IPS DF 6.9 (cell line): ENCODE results near the gene TUBGCP2.

Experiments used
- DNase-seq: peaks from one replicate; pipeline ENCODE4 v3.0.0-alpha.2; 2013; ENCODE audit warnings: low read depth, low spot score
- H3K27ac ChIP-seq: one replicate; pipeline ENCODE4 v1.5.1; 2013; ENCODE audit warnings: low read length, control low read depth
- H3K27me3 ChIP-seq: 2 replicates; pipeline ENCODE4 v1.6.1; 2013; ENCODE audit warnings: mild to moderate bottlenecking, low read length; ENCODE audit not compliant: control insufficient read depth, insufficient read depth
- H3K36me3 ChIP-seq: 2 replicates; pipeline ENCODE4 v1.6.1; 2013; ENCODE audit warnings: low read length; ENCODE audit not compliant: control insufficient read depth, insufficient read depth
- H3K4me1 ChIP-seq: 2 replicates; pipeline ENCODE4 v1.6.1; 2013; ENCODE audit warnings: low read length; ENCODE audit not compliant: control insufficient read depth, insufficient read depth
- H3K4me3 ChIP-seq: 2 replicates; pipeline ENCODE4 v1.5.1; 2013; ENCODE audit warnings: mild to moderate bottlenecking, low read length
- H3K9me3 ChIP-seq: 2 replicates; pipeline ENCODE4 v1.6.1; 2013; ENCODE audit warnings: low read length, inconsistent platforms; ENCODE audit not compliant: control insufficient read depth, insufficient read depth
- WGBS: extraction: QIAGEN DNeasy Blood & Tissue Kit; methylation state at CpG from one replicate; pipeline ENCODE4 v1.1.7; 2013; ENCODE audit warnings: mixed read lengths, missing lambda C conversion rate; ENCODE audit not compliant: insufficient read length, insufficient coverage; 5-methylcytosine and 5-hydroxymethylcytosine counted together

TUBGCP2 gene

GRCh38 chr10:133246236-133246626 lies 62.4 kb downstream of the TUBGCP2 start:
- Histone ChIP-seq H3K36me3 (no peaks in the 10 kb centered on the region), H3K27ac (no peak overlapping the region), H3K9me3 (no peaks in the 10 kb centered on the region), H3K4me3 (no peak overlapping the region), H3K27me3 (no peaks in the 10 kb centered on the region), H3K4me1 (peaks cover 7% of the 10 kb centered on the region)
- no CpG with 5 or more reads among the region's 12 CpGs for WGBS
- DNase-seq, result no peak

GRCh38 chr10:133245439-133246235 lies 63.0 kb downstream of the TUBGCP2 start:
- H3K36me3 ChIP-seq, result no peaks in the 10 kb centered on the region
- H3K4me1 ChIP-seq, result peaks cover 7% of the 10 kb centered on the region
- H3K27me3 ChIP-seq, result no peaks in the 10 kb centered on the region
- DNase-seq, result no peak
- WGBS, result no CpG with 5 or more reads among the region's 33 CpGs
- no peak overlapping the region for H3K27ac ChIP-seq
- H3K9me3 ChIP-seq, result no peaks in the 10 kb centered on the region
- H3K4me3 ChIP-seq, result no peak overlapping the region

- Histone ChIP-seq H3K4me3 (no peak overlapping the region), H3K9me3 (no peaks in the 10 kb centered on the region), H3K27me3 (peaks cover 2% of the 10 kb centered on the region; the same call in 1 of the 2 replicates), H3K36me3 (no peaks in the 10 kb centered on the region), H3K4me1 (peaks cover 8% of the 10 kb centered on the region), H3K27ac (no peak overlapping the region)
- no CpG with 5 or more reads among the region's 14 CpGs for WGBS
- DNase-seq, result no peak
Observed at GRCh38 chr10:133243593-133243992, 65.1 kb downstream of the TUBGCP2 start.

- Histone ChIP-seq H3K4me1 (peaks cover 8% of the 10 kb centered on the region), H3K36me3 (no peaks in the 10 kb centered on the region), H3K27me3 (peaks cover 2% of the 10 kb centered on the region; the same call in 1 of the 2 replicates), H3K27ac (no peak overlapping the region), H3K4me3 (no peak overlapping the region), H3K9me3 (no peaks in the 10 kb centered on the region)
- no peak for DNase-seq
- 100% methylated on average over 1 of the region's 27 CpGs for WGBS
Observed at GRCh38 chr10:133242611-133243356, 65.9 kb downstream of the TUBGCP2 start.

- Histone ChIP-seq H3K4me3 (no peak overlapping the region), H3K27me3 (peaks cover 7% of the 10 kb centered on the region), H3K9me3 (no peaks in the 10 kb centered on the region), H3K36me3 (no peaks in the 10 kb centered on the region), H3K4me1 (peaks cover 5% of the 10 kb centered on the region), H3K27ac (no peak overlapping the region)
- no CpG with 5 or more reads among the region's 25 CpGs for WGBS
- DNase-seq, result no peak
Observed at GRCh38 chr10:133241501-133242205, 67.0 kb downstream of the TUBGCP2 start.

- Histone ChIP-seq H3K9me3 (no peaks in the 10 kb centered on the region), H3K27me3 (peaks cover 15% of the 10 kb centered on the region), H3K4me3 (no peak overlapping the region), H3K36me3 (no peaks in the 10 kb centered on the region), H3K27ac (no peak overlapping the region), H3K4me1 (peaks cover 8% of the 10 kb centered on the region)
- DNase-seq, result no peak
- no CpG with 5 or more reads among the region's 15 CpGs for WGBS
Observed at GRCh38 chr10:133239990-133240389, 68.7 kb downstream of the TUBGCP2 start.

GRCh38 chr10:133238466-133238804 lies 70.2 kb downstream of the TUBGCP2 start:
- peaks cover 15% of the 10 kb centered on the region for H3K27me3 ChIP-seq
- no peaks in the 10 kb centered on the region for H3K9me3 ChIP-seq
- peak overlapping the region; percentile 32; the same call in 1 of the 2 replicates for H3K4me3 ChIP-seq
- DNase-seq, result no peak
- peaks cover 8% of the 10 kb centered on the region for H3K4me1 ChIP-seq
- no CpG with 5 or more reads among the region's 15 CpGs for WGBS
- H3K27ac ChIP-seq, result no peak overlapping the region
- H3K36me3 ChIP-seq, result no peaks in the 10 kb centered on the region

GRCh38 chr10:133237588-133238465 lies 70.8 kb downstream of the TUBGCP2 start, which contains the start of gene VENTX:
TSS of gene VENTX (plus strand) at chr10:133237855. CDS start at chr10:133237915, 60 bp downstream.
- no peak for DNase-seq
- H3K36me3 ChIP-seq, result no peaks in the 10 kb centered on the region
- H3K4me1 ChIP-seq, result peaks cover 8% of the 10 kb centered on the region
- WGBS, result no CpG with 5 or more reads among the region's 60 CpGs
- H3K27ac ChIP-seq, result no peak within 1 kb of the TSS
- peaks cover 15% of the 10 kb centered on the region for H3K27me3 ChIP-seq
- H3K4me3 ChIP-seq, result peak within 1 kb of the TSS; percentile 37; the same call in 1 of the 2 replicates
- no peaks in the 10 kb centered on the region for H3K9me3 ChIP-seq

- Histone ChIP-seq H3K27me3 (peaks cover 15% of the 10 kb centered on the region), H3K4me3 (peak overlapping the region; percentile 37; the same call in 1 of the 2 replicates), H3K4me1 (peaks cover 9% of the 10 kb centered on the region)
Observed at GRCh38 chr10:133237241-133237587, 71.5 kb downstream of the TUBGCP2 start.

More at GRCh38 chr10:133237241-133237587, 71.5 kb downstream of the TUBGCP2 start:
- no peak for DNase-seq
- no peaks in the 10 kb centered on the region for H3K9me3 ChIP-seq
- H3K36me3 ChIP-seq, result no peaks in the 10 kb centered on the region
- H3K27ac ChIP-seq, result no peak overlapping the region
- WGBS, result no CpG with 5 or more reads among the region's 32 CpGs
